Thymus (tissue), 2 donors: ENCODE results near the gene PRRX1. TPM values are rescaled to one million over a fixed set of nuclear protein-coding genes. Genes with fewer than 3 reads are reported as not detected.

Source experiments
- polyA plus RNA-seq: library from polyadenylated mRNA; stranded (reverse); fragments of 200-250 nt; gene quantifications from one replicate; pipeline ENCODE4 v1.2.3, GENCODE V29; 2013
- total RNA-seq: library from RNA; stranded (reverse); fragments of 120-200 nt; gene quantifications from one replicate; pipeline ENCODE4 v1.2.4, GENCODE V29; 2013
- donor health status: healthy.

The PRRX1 gene
- total and polyA plus RNA-seq, 2 donors: 17.1 to 18.3 TPM

Other genes with a start within 250 kb of the PRRX1 start
- gene GORAB, start 132.0 kb upstream of the PRRX1 start, total RNA-seq: 15.7 TPM
- gene GORAB, start 132.0 kb upstream of the PRRX1 start, polyA plus RNA-seq: 21.0 TPM